HG02973 (cell line): ENCODE data around the gene PDIK1L.

ENCODE experiments used
- ATAC-seq: cut with Tn5 transposase; IDR thresholded peaks from one replicate; pipeline ENCODE4 v1.9.1; 2021; ENCODE audit warnings: moderate library complexity; ENCODE audit not compliant: unreplicated experiment

Gene PDIK1L

GRCh38 chr1:26153966-26154532 is 42.4 kb downstream of the PDIK1L start:
- no peak for ATAC-seq

DNA sequence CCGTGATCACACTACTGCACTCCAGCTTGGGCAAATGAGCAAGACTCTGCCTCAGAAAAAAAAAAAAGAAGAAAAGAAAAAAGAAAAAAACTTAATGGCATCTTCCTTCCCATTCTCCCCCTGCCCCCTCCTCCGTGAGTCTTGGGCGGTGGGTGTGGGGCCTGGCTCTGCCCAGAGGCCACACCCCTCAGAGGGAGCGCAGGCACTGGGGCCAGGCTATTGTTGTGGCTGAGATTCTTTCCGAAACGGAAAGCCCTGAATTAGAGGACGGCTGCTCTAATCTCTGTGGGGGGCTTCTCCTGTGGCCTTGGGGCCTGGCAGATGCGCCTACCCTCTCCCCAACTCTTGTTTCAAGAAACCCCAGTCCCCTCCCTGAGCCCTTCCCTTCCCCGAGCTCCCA is 43.1 kb downstream of the PDIK1L start:
- ATAC-seq = no peak

DNA sequence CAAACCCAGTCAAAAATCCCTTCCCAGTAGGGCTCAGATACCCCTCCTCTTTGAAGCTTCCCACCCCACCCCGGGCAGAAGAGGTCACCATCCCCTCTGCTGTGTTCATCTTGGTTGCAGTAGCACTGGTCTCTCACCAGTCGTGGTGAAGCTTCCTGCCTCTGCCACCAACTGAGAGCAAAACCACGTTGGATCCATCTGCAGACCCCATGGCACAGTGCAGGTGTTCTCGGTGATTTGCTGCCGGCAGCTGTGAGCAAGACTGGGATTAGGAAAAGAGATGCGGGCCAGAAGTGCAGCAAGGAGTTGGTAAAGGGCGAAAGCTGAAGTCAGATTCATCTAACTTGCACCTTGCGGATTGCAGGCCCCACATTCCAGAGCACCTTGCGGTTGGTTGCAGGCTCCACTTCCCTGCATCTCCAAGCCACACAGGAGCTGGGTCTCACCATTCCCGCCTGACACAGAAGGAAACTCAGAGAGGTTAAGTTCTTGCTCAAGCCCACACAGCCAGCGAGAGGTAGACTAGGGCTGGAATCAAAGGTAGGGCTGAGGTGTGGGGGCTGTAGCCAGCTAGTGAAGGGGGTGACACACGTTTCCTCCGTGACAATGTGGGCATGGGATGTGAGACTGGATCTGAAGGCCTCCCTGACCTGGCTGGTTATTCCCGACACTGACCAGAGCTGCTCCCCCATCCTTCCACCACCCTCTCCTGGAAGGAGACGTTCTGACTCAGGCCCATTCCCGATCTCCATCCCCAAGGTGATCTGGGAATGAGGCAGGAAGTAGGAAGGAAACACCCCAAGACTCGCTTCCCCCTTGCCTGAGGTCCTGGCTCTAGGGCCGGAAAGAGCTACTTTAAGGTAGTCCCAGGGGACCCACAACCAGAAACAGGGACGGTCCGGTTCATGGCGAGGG is 44.0 kb downstream of the PDIK1L start:
- no peak for ATAC-seq

DNA sequence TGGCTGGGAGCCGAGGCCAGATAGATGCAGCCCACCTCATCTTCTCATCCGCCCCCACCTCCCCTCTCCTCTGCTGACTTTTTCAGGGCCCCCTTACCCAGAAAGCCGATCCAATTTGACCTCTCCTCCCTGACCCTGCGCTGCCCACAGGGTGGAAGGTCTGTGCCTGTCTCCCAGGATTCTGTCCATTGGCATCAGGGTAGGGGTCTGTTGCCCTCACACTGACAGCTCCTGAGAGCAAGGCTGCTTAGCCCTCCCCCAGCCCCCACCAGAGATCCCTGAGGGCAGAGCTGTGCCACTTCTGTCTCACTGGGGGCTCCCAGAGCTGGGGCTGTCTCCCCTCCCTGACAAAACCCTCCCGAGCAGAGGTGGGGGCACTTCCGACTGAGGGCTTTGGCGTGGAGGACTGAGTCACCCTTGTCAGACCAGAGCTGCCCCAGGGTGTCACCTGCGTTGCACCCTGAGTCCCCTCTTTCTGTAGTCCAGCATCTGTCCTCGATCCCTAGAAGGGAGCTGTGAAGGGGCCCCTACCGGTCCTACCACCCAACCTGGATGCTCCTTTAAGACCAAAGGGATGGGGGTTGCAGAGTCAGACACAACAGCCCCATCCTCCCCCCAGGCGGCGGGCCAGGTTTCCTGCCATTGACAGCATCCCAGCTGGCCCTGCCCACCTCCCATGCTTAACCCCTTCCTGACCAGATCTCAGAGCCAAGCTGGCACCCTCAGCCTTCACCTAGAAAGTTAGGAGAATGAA is 44.8 kb downstream of the PDIK1L start:
- no peak for ATAC-seq

DNA sequence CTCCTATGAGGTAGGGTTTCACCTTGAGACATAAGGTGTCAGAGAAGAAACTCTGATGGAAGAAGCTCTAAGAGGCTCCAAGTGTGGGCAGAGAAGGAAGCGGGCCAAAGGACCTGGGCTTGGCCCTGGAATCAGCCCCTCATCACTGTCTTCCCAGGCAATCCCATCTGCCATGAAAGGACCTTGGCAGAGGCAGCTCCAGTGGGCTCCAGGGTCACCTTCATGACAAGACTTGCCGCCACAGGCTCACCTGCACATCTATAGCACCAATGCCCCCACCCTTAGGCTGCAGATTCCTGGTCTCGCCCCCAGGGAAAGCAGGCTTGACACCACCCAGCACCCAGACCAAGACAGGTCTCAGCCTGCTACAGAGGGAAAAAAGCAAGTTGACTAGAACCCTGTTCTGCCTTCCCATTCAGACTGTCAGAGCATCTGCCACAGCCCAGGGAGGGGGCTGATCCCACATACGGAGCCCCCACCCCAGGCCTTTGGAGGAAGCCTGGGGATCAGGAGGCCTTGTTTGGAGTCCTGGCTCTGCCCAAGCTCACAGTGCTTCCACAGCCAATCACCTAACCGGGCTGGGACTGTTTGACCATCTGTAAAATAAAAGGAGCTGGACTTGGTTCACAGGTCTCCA is 46.8 kb downstream of the PDIK1L start:
- ATAC-seq = no peak

- ATAC-seq = no peak
Observed at GRCh38 chr1:26158908-26159742, 47.5 kb downstream of the PDIK1L start, which contains the start of gene FAM110D. FAM110D (plus strand) TSS chr1:26159079; CDS start chr1:26161292, 2,213 bp downstream.

- no peak for ATAC-seq
Observed at GRCh38 chr1:26159743-26160039, 48.1 kb downstream of the PDIK1L start.

DNA sequence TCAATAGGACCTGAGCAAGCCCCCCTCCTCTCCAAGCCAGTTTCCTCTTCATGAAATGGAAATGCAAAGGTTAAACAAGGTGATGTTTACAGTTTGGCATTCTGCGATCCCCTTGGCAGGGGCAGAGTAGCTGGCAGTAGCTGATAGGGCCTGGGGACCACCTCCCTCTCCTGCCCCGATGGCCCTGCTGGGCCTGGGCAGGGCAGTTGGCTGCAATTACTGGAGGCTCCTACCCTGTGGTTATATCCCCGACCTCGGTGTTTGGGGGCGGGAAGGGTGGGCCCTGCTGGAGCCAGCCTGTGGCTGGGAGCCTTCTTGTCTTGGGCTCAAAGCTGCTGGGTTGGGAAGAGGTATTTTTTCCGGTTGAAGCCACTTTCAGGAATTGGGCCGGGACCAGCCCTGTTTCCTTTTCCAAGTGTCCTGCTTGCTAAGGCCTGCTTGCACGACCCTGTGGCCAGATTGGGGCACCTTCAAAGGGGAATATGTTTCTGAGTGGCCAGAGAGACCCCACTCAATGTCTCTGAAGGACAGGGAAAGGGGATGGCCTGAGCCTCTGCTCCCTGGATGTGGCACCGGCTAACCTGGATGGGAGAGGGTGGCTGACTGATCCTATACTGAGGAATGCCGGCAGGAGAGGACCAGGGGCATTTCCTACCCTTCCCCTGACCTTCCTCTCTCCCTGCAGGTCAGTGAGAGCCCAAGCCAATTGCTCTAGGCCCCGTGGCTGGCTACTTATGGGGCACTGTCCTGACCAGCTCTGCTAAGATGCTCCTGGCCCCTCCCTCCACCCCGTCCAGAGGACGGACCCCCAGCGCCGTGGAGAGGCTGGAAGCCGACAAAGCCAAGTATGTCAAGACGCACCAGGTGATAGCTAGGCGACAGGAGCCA is 49.1 kb downstream of the PDIK1L start:
- no peak for ATAC-seq

GRCh38 chr1:26161415-26162219 is 50.0 kb downstream of the PDIK1L start:
- ATAC-seq = no peak

DNA sequence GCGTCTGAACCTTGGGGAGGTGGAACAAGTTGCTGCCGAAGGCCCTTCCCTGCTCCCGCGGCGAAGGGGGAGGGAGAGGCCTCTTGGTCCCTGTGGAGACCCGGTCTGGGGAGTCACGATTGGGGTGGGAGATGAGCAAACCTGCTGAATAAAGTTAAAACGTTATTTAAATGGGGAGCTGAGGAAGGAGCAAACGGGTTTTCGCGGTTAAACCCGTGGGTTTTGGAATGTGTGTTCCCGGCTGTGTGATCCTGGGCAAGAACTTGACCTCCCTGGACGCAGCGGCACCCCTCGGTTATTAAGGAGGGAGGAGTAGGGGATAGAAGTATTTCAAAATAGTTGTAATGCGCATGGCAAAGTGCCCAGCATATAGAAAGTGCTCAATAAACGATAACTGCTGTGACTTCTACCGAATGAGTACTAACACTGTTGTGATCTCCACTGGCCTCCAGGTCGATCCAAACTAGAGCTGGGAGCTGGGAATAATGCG is 50.6 kb downstream of the PDIK1L start:
- ATAC-seq = no peak

DNA sequence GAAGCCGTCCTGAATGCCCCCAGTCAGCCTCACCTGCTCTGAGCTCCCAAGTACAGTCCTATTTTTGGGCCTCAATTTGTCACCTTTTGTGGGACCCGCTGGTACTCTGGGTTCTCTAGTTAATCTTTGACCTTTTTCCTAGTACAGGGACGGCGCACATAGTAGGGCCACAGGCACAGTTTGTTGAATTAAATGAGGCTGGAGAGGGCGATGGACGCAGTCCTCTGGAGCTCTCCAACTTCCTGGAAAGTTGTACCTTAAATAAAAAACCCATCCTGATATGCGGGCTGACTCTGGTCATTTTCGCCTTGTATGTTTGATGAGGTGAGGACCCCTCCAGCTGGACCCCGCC is 52.0 kb downstream of the PDIK1L start:
- ATAC-seq = no peak

- no peak for ATAC-seq
Observed at GRCh38 chr1:26164036-26164860, 52.6 kb downstream of the PDIK1L start.

DNA sequence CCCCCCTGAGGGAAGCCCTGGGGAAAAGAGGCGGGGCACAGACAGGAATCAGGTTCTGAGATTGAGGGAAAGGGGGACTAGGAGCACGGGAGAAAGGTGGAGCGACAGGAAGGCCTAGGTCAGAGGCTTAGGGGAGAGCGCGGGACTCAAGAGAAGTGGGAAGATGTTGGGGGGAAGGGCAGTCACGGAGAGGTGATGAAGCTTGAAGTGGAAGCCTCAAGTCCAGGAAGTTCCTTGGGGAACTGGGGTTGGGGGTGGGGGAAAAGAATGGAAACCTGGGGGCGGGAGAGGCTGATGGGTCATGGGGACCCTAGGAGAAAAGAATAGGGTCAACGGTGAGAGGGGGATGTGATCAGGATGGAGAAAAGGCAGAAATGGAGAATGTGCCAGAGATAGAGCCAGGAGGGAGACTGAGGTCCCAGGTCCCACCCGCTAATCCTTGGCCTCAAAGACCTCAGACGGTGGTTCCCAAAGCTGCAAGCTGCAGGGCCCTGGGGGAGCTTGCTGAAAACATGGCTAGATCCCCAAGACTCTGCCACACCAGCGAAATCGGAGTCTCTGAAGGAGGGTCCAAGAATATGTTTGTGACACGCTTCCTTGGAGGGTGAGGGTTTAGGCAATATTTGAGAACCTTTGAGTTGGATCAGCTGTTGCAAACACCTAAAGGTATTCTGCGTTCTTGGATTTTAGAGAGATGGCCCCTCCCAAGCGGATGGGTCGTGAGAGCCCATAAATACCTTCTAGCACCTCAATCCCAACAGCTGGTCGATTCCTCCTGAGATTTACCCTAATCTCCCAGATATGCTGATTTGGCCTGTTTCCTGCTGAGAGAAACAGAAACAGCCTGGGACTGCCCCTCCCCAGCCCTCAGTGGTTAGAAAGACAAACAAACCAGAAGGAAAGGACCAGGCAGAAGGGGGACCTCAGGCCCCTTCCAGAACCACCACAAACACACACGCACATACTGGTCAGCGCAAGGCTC is 53.5 kb downstream of the PDIK1L start:
- no peak for ATAC-seq

GRCh38 chr1:26166719-26167281 is 55.2 kb downstream of the PDIK1L start:
- ATAC-seq = no peak

DNA sequence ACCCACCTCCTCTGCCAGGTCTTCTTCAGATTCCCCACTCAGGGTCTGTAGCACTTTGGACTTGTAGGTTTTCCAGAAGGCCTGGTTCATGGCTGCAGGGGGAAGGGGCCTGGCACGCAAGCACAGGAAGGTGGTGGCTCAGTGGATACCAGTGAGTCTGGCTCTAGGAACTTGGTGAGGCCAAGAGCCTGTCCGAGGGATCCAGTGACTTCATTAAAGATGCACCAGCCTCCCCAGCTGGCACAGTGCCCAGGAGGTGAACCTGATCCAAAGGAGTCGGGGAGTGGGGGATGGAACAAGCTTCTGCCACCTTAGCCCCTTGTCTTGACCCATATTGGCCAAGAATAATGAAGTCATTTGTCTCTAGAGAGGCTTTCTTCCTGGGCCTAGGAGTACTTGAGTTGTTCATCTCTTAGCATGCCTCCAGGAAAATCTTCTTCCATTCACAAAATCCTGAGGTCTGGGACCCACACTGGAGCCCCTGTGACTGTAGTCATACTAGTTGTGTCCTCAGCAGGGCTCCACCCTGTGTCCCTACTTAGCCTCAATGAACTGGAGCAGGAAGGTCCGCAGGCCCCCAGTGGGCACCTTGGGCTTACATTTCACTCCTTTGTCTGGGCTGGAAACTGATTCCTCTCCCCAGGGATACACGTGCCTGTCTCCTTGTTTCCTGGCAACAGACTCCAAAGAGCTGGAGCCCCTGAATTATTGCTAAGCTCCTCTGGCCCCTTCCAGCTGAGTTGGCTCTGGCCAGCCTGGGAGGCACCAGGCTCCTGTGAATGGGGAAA is 57.0 kb downstream of the PDIK1L start, which contains the start of gene C1orf232:
Gene C1orf232 (minus strand): TSS at position 554 of the 788 bp plus-strand sequence. CDS start 464 bp downstream, at position 90.
- ATAC-seq = no peak
